ENCODE results near the gene KRTAP13-3. TPM values are rescaled to one million over a fixed set of nuclear protein-coding genes. Genes with fewer than 3 reads are reported as not detected.
A peak's percentile ranks its signal among the peaks of the same experiment; 100 is the strongest.

KRTAP13-3 gene
- total RNA-seq, result not detected

DNA sequence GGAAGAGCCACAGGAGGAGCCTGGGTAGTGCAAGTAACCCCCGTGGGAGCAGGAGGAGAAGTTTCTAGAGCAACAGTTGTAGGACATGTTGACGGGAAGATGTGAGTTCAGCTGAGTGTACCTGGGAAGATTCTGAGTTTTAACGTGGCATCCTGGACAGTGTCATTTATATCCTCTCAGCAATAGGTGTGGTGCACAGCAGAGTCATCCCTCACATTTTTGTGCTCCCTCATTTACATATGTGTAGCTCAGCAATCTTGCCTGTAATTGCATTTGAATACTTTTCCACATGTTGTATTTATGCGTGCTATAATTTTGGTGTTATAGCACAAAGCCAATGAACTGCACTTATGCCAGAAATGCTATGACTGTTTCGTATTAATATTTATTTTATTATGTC, at the start of gene KRTAP13-3:
KRTAP13-3 (minus strand) TSS at position 101 of the 400 bp plus-strand sequence; CDS start at position 87, 14 bp downstream.
- ATAC-seq (no peak), DNase-seq (ENCODE audit: low spot score in 2 of 2) (no peak)
- H3K27ac Mint-ChIP-seq, result no peak within 1 kb of the TSS
- no peaks in the 10 kb centered on the region for H3K9me3 Mint-ChIP-seq
- H3K36me3 Mint-ChIP-seq, result no peaks in the 10 kb centered on the region

GRCh38 chr21:30468900-30469714, 43.4 kb upstream of the KRTAP13-3 start:
- H3K36me3 Mint-ChIP-seq, result no peaks in the 10 kb centered on the region
- ATAC-seq, result no peak
- no peaks in the 10 kb centered on the region for H3K9me3 Mint-ChIP-seq
- no peak for DNase-seq (ENCODE audit: low spot score in 2 of 2)
- no peak overlapping the region for H3K27ac Mint-ChIP-seq

GRCh38 chr21:30463713-30464112, 38.0 kb upstream of the KRTAP13-3 start:
- DNase-seq (ENCODE audit: low spot score in 2 of 2) (no peak), ATAC-seq (no peak)
- Mint-ChIP-seq H3K27ac (no peak overlapping the region), H3K9me3 (no peaks in the 10 kb centered on the region), H3K36me3 (no peaks in the 10 kb centered on the region)

GRCh38 chr21:30448514-30448913, 22.8 kb upstream of the KRTAP13-3 start:
- ATAC-seq, result no peak
- no peaks in the 10 kb centered on the region for H3K36me3 Mint-ChIP-seq
- no peak for DNase-seq (ENCODE audit: low spot score in 2 of 2)
- no peaks in the 10 kb centered on the region for H3K9me3 Mint-ChIP-seq
- no peak overlapping the region for H3K27ac Mint-ChIP-seq

DNA sequence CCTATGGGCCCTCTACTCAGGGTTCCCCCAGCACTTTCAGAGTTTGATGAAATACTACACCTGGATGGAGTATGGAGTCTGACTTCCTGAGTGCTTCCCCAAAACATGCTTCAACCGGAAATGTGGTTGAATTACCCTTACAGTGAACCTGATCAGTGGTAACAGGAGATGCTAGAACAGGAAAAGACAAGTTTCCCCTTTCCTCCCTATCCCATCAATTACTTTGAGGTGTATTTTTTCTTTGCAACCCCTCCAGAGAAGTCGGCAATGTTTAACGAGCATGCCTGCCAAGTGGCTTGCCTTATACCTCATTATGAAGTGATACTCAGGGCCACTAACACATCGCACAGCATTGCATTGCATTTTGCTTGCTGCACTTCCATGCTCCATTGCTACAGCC, 21.3 kb upstream of the KRTAP13-3 start:
- ATAC-seq (no peak), DNase-seq (ENCODE audit: low spot score in 2 of 2) (no peak)
- no peaks in the 10 kb centered on the region for H3K36me3 Mint-ChIP-seq
- no peak overlapping the region for H3K27ac Mint-ChIP-seq
- H3K9me3 Mint-ChIP-seq, result no peaks in the 10 kb centered on the region

DNA sequence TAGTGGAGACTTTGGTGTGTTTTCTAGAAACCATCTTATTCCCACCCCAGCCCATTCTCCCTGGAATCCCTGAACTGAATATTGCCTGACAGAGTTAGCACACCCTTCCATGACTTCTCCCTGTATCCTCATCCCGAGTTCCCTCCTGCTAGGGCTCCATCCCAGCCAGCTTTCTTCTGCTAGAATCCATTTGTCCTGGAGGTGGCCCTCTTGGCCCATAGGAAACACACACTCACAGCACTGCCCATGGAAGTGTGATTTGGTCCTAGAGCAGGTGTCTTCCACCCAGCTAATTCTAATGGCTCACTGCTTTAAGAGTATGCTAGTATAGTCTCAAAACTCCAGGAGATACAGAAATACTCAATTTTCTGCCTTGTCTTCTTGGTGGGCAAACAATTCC, 18.5 kb upstream of the KRTAP13-3 start:
- Mint-ChIP-seq H3K27ac (no peak overlapping the region), H3K9me3 (no peaks in the 10 kb centered on the region), H3K36me3 (no peaks in the 10 kb centered on the region)
- DNase-seq (ENCODE audit: low spot score in 2 of 2), result no peak
- no peak for ATAC-seq

DNA sequence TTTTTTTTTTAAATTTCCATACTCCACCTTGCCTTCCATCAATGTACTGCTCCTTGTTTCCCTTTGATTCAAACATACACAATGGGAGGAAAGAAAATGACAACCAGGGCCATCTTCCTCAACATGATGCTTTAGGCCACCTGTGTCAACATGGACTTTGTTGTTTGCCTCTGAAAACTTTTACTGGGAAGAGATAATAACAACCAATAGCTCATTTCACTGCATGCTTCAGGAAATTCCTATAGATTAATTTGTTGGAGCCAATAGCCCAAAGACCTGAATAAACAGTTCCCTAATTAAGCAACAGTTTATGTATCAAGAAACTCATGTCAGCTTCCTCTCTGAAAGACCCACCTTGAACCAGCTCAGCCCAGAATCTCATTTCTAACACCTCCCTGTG, 17.5 kb upstream of the KRTAP13-3 start:
- ATAC-seq (no peak), DNase-seq (ENCODE audit: low spot score in 2 of 2) (no peak)
- Mint-ChIP-seq H3K27ac (no peak overlapping the region), H3K9me3 (no peaks in the 10 kb centered on the region), H3K36me3 (no peaks in the 10 kb centered on the region)

- DNase-seq (ENCODE audit: low spot score in 2 of 2) (no peak), ATAC-seq (no peak)
- Mint-ChIP-seq H3K36me3 (no peaks in the 10 kb centered on the region), H3K9me3 (no peaks in the 10 kb centered on the region), H3K27ac (no peak within 1 kb of the TSS)
Observed at GRCh38 chr21:30439975-30440374, 14.2 kb upstream of the KRTAP13-3 start, which contains the start of gene KRTAP15-1. KRTAP15-1 (plus strand) TSS chr21:30440275; CDS start chr21:30440328, 53 bp downstream.

DNA sequence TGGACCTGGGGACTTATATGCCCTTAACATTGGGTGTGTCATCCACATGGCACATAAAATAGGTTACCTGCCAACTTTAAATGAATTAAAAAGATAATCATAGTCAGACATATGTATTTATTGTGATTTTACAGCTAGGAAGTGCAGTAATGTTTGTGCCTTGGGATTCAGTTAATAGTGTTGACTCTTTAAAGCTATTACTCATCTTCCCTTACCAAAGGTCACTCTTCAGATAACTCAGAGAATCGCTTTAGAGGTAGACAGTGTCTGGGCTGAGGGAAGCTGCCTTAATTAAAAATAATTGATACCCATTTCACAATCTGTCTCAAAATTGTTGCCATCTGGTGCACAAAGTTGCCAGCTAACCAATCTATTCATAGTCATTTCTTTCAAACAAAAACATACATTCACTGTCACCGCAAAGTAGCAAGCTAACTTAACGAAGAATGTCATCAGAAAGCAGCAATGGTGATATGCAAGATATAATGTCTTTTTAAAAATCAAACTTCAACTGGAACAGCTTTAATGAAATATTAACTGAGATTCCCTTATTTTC, 11.4 kb upstream of the KRTAP13-3 start:
- ATAC-seq (no peak), DNase-seq (ENCODE audit: low spot score in 2 of 2) (no peak)
- H3K27ac Mint-ChIP-seq, result no peak overlapping the region
- H3K36me3 Mint-ChIP-seq, result no peaks in the 10 kb centered on the region
- no peaks in the 10 kb centered on the region for H3K9me3 Mint-ChIP-seq

DNA sequence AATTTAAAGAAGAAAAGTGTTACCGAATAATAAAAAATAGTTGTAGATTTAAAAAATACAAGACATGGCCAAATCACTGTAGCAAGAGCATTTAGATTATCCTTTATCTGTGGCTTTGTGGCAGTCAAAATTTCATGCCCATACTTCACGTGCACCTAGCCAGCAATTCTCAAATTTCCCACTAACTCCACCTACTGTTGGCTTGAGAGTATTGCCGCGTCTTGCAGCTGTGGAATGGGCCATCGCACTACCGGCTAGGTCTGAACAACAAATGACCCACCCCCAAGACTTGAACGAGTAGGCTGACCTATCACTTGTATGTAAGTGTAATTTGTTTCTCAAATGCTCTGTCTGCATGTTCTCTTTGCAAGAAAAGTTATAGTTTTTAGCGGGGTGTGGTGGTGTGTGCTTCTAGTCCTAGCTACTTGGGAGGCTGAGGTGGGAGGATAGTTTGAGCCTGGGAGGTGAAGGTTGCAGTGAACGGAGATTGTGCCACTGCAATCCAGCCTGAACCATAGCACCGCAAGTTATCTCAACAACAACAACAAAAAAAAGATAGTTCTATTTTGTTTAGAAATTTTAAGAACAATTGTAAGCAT, 8.4 kb upstream of the KRTAP13-3 start:
- Mint-ChIP-seq H3K9me3 (no peaks in the 10 kb centered on the region), H3K36me3 (no peaks in the 10 kb centered on the region), H3K27ac (no peak overlapping the region)
- peak in 1 of 2 donors; percentile 17 for DNase-seq (ENCODE audit: low spot score in 2 of 2)
- ATAC-seq, result peak in 1 of 2 donors; percentile 61

DNA sequence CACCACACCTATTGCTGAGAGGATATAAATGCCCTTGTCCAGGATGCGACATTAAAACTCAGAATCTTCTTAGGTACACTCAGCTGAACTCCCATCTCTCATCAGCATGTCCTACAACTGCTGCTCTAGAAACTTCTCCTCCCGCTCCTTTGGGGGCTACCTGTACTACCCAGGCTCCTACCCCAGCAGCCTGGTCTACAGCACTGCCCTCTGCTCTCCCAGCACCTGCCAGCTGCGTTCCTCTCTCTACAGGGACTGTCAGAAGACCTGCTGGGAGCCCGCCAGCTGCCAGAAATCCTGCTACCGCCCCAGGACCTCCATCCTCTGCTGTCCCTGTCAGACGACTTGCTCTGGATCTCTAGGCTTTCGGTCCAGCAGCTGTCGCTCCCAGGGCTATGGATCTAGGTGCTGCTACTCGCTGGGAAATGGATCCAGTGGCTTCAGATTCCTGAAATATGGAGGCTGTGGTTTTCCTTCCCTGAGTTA, 4.5 kb upstream of the KRTAP13-3 start, which contains the start of gene KRTAP13-4:
KRTAP13-4 (plus strand) TSS at position 51 of the 486 bp plus-strand sequence; CDS start at position 107, 56 bp downstream.
- ATAC-seq (no peak), DNase-seq (ENCODE audit: low spot score in 2 of 2) (no peak)
- Mint-ChIP-seq H3K27ac (no peak within 1 kb of the TSS), H3K36me3 (no peaks in the 10 kb centered on the region), H3K9me3 (no peaks in the 10 kb centered on the region)

GRCh38 chr21:30426731-30427130, 1.0 kb upstream of the KRTAP13-3 start:
- no peaks in the 10 kb centered on the region for H3K36me3 Mint-ChIP-seq
- DNase-seq (ENCODE audit: low spot score in 2 of 2), result no peak
- no peak overlapping the region for H3K27ac Mint-ChIP-seq
- H3K9me3 Mint-ChIP-seq, result no peaks in the 10 kb centered on the region
- no peak for ATAC-seq

DNA sequence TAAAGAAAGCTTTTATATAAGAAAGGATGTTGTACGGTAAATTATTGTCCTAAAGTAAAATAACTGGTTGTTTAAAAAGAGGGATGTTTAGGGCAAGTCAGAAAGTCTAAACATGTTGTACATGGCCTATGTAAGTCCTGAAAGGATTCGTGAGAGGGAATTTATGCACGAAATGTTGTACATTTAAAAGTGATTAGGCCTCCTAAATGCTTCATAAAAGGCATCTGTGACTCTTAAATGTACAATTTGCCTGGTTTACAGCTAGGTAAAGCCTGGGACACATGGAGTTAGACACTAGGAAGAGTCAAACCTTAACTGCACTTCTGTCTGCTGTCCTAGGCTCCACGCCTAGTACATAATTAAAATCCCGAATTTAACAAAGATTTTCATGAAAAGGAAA, 9.7 kb downstream of the KRTAP13-3 start:
- ATAC-seq (no peak), DNase-seq (ENCODE audit: low spot score in 2 of 2) (no peak)
- peaks cover 0 to 4% of the 10 kb centered on the region in 2 donors for H3K9me3 Mint-ChIP-seq
- no peak overlapping the region for H3K27ac Mint-ChIP-seq
- H3K36me3 Mint-ChIP-seq, result peaks cover 0 to 3% of the 10 kb centered on the region in 2 donors

DNA sequence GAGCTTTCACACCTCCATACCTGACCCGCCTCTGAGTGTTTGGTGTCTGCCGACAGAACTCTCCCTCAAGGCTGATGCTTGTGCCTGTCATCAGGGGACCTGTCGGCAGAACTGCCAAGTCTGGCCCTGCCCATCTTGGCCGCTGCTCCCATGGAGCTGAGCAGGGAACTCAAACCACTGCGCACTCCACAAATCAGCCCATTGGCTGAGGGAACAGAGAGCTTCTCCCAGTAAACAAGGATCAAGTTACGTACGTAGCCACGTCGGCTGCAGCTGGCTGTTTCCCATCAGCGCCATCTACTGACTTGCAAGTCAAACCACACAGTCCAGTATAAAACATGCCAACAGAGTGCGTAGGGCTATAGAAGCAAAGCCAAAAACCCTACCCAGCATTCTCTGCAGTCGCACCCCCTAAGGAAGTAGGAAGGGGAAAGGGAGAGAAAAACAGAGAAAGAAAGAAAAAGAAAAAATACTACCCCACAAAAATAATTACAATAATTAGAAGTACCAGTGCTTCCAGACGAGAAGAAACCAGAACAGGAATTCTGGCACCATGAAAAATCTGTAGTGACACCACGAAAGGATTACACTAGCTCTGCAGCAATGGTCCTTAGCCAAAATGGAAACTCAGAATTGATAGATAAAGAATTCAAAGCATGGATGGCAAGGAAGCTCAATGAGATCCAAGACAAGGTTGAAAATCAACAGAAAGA, 16.8 kb downstream of the KRTAP13-3 start:
- DNase-seq (ENCODE audit: low spot score in 2 of 2) (peak in 1 of 2 donors; percentile 3), ATAC-seq (peak in 1 of 2 donors; percentile 65)
- H3K9me3 Mint-ChIP-seq, result peaks cover 9 to 10% of the 10 kb centered on the region in 2 donors
- H3K27ac Mint-ChIP-seq, result no peak overlapping the region
- H3K36me3 Mint-ChIP-seq, result peaks cover 0 to 14% of the 10 kb centered on the region in 2 donors

DNA sequence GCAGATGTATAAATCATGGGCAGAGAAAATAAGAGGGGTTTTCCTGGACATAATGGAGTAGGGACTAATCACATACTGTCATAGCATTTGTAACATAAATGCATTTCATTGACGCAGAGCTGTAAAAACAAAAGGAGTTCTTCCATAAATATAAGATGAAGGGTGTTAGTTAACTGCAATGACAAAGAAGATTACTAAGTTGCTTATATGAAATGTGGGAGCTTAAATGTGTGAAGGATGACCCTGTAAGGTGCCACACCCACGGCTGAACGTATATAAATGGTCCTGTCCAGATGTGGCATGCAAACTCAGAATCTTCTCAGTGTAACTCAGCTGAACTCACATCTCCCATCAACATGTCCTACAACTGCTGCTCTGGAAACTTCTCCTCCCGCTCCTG, 30.0 kb downstream of the KRTAP13-3 start, which contains the start of gene KRTAP13-1:
KRTAP13-1 (plus strand) TSS at position 301 of the 400 bp plus-strand sequence; CDS start at position 357, 56 bp downstream.
- DNase-seq (ENCODE audit: low spot score in 2 of 2) (no peak), ATAC-seq (no peak)
- H3K27ac Mint-ChIP-seq, result no peak within 1 kb of the TSS
- H3K36me3 Mint-ChIP-seq, result no peaks in the 10 kb centered on the region
- H3K9me3 Mint-ChIP-seq, result peaks cover 0 to 3% of the 10 kb centered on the region in 2 donors

DNA sequence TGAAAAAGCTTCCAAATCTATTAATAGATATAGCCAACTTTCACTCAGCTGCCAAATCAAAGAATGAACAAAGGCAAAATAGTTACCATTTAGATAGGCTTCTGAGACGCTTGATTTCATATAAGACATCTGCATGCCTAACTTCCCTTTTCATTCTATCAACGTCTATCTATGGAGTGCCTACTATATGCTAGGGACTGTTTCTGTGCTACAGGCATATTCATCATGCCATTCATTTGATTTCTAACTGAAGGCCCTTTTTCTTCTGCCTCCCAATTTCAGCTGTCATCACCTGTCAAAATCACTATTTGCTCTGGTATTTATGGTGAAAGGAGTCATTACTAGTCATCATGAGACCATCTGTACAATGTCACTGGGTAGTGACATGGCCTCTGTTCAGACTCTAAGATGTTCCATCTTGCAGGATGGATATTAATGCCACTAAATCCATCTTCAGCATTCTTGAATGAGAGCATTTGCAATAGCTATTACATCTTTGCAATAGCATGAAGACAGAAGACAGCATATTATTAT, 34.2 kb downstream of the KRTAP13-3 start:
- Mint-ChIP-seq H3K27ac (no peak overlapping the region), H3K36me3 (no peaks in the 10 kb centered on the region), H3K9me3 (peaks cover 0 to 8% of the 10 kb centered on the region in 2 donors)
- ATAC-seq, result no peak
- no peak for DNase-seq (ENCODE audit: low spot score in 2 of 2)

Measured in activated naive CD4-positive, alpha-beta T cell treated with anti-CD3 and anti-CD28 coated beads, Interleukin-2, amount 50 U/mL, for 72 hours (primary cell).